Hepatocyte (in vitro differentiated cells): Measurements from ENCODE around the gene SIGLEC14. TPM values are rescaled to one million over a fixed set of nuclear protein-coding genes. Genes with fewer than 3 reads are reported as not detected.

Experiments used
- DNase-seq: peaks from one replicate; pipeline ENCODE4 v3.0.0-alpha.2; 2016; ENCODE audit warnings: low spot score
- H2AFZ ChIP-seq: fragments of 200-600 bp; sonication (generic); 2 replicates; pipeline ENCODE4 v1.6.0; 2016; ENCODE audit warnings: antibody characterized with exemption, mild to moderate bottlenecking
- H3K27ac ChIP-seq: fragments of 200-600 bp; sonication (generic); 2 replicates; pipeline ENCODE4 v1.5.1; 2016; ENCODE audit warnings: mild to moderate bottlenecking
- H3K27me3 ChIP-seq: fragments of 200-600 bp; sonication (generic); 2 replicates; pipeline ENCODE4 v1.6.1; 2016
- H3K36me3 ChIP-seq: fragments of 200-600 bp; sonication (generic); replicated peaks from 2 replicates; pipeline ENCODE4 v1.5.1; 2016; ENCODE audit warnings: low read depth; ENCODE audit not compliant: insufficient read depth
- H3K4me1 ChIP-seq: fragments of 200-600 bp; sonication (generic); 2 replicates; pipeline ENCODE4 v1.5.1; 2016; ENCODE audit warnings: mild to moderate bottlenecking, moderate library complexity; ENCODE audit not compliant: insufficient read depth
- H3K4me2 ChIP-seq: fragments of 200-600 bp; sonication (generic); 2 replicates; pipeline ENCODE4 v1.6.0; 2016
- H3K4me3 ChIP-seq: fragments of 200-600 bp; sonication (generic); 2 replicates; pipeline ENCODE4 v1.5.1; 2016; ENCODE audit warnings: mild to moderate bottlenecking
- H3K79me2 ChIP-seq: fragments of 200-600 bp; sonication (generic); 2 replicates; pipeline ENCODE4 v1.6.0; 2017; ENCODE audit warnings: mild to moderate bottlenecking
- H3K9me2 ChIP-seq: fragments of 200-600 bp; sonication (generic); replicated peaks from 2 replicates; pipeline ENCODE4 v1.6.0; 2017; ENCODE audit warnings: mild to moderate bottlenecking; ENCODE audit not compliant: insufficient read depth
- H3K9me3 ChIP-seq: fragments of 200-600 bp; sonication (generic); 2 replicates; pipeline ENCODE4 v1.5.1; 2016; ENCODE audit warnings: low read depth, mild to moderate bottlenecking
- H4K20me1 ChIP-seq: fragments of 200-600 bp; sonication (generic); 2 replicates; pipeline ENCODE4 v1.6.0; 2016; ENCODE audit warnings: mild to moderate bottlenecking; ENCODE audit not compliant: insufficient read depth, poor library complexity, severe bottlenecking
- EZH2 ChIP-seq: fragments of 200-600 bp; sonication (generic); IDR thresholded peaks from 2 replicates; pipeline ENCODE4 v1.6.1; 2016; ENCODE audit warnings: antibody characterized with exemption, mild to moderate bottlenecking, borderline replicate concordance
- EZH2phosphoT487 ChIP-seq: fragments of 200-600 bp; sonication (generic); IDR thresholded peaks from one replicate; pipeline ENCODE4 v1.6.1; 2018; ENCODE audit warnings: antibody characterized with exemption, mild to moderate bottlenecking, low read depth, moderate library complexity; ENCODE audit not compliant: unreplicated experiment, severe bottlenecking
- WGBS: methylation state at CpG from one replicate; pipeline ENCODE4 v1.1.6; 2016; ENCODE audit warnings: low lambda C conversion rate; ENCODE audit errors: missing lambda C conversion rate; 5-methylcytosine and 5-hydroxymethylcytosine counted together
- polyA plus RNA-seq: library from polyadenylated mRNA; unstranded; fragments of >200 nt; fragmentation: Nextera tagmentation; extraction: Ambion mirVana; gene quantifications from 2 replicates; pipeline ENCODE4 v1.2.1, GENCODE V29; 2016
- total RNA-seq: library from RNA; depleted of rRNA; stranded (reverse); fragments of >200 nt; gene quantifications from 2 replicates; pipeline ENCODE4 v1.2.3, GENCODE V29; 2014
- TF ChIP-seq, protein P1 (sequence below): fragments of 200-600 bp; sonication (generic); IDR thresholded peaks from 2 replicates; pipeline ENCODE4 v1.5.1; 2016; ENCODE audit warnings: antibody characterized with exemption, mild to moderate bottlenecking; ENCODE audit not compliant: poor library complexity

SIGLEC14 gene
- total and polyA plus RNA-seq, 2 experiments from 2014 or later, result 0.13 to 0.47 TPM

DNA sequence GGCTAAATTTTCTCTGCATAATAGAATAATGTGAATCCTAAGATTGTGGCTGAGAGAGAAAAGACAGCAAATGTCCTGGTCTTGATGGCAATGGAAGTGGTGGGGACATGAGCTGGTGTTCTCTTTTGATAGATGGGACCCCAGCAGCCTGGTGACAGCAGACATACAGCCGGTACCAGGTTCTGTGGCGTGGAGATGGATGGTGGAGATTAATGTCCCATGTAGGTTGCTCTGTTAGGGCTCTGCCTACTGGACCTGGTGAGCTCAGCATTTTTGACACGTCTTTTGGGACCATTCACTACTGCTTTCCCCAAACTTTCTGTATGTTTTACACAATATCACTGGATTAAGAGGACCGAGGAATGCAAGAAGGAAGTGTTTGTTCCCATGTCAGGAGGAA is 8.2 kb upstream of the SIGLEC14 start:
- Histone ChIP-seq H3K79me2 (no peaks in the 10 kb centered on the region), H3K27me3 (no peaks in the 10 kb centered on the region), H3K27ac (no peak overlapping the region), H3K4me1 (no peaks in the 10 kb centered on the region), H4K20me1 (no peaks in the 10 kb centered on the region), H3K4me3 (no peak overlapping the region), H3K4me2 (no peak overlapping the region), H3K36me3 (no peaks in the 10 kb centered on the region), H2AFZ (no peak overlapping the region), H3K9me2 (no peaks in the 10 kb centered on the region), H3K9me3 (no peaks in the 10 kb centered on the region)
- no peak for DNase-seq
- no peak for TF ChIP-seq EZH2phosphoT487
- no peak for TF ChIP-seq EZH2
- TF ChIP-seq, protein P1, sequence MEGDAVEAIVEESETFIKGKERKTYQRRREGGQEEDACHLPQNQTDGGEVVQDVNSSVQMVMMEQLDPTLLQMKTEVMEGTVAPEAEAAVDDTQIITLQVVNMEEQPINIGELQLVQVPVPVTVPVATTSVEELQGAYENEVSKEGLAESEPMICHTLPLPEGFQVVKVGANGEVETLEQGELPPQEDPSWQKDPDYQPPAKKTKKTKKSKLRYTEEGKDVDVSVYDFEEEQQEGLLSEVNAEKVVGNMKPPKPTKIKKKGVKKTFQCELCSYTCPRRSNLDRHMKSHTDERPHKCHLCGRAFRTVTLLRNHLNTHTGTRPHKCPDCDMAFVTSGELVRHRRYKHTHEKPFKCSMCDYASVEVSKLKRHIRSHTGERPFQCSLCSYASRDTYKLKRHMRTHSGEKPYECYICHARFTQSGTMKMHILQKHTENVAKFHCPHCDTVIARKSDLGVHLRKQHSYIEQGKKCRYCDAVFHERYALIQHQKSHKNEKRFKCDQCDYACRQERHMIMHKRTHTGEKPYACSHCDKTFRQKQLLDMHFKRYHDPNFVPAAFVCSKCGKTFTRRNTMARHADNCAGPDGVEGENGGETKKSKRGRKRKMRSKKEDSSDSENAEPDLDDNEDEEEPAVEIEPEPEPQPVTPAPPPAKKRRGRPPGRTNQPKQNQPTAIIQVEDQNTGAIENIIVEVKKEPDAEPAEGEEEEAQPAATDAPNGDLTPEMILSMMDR, result no peak
- WGBS, result 77% methylated on average over 4 of the region's 4 CpGs

DNA sequence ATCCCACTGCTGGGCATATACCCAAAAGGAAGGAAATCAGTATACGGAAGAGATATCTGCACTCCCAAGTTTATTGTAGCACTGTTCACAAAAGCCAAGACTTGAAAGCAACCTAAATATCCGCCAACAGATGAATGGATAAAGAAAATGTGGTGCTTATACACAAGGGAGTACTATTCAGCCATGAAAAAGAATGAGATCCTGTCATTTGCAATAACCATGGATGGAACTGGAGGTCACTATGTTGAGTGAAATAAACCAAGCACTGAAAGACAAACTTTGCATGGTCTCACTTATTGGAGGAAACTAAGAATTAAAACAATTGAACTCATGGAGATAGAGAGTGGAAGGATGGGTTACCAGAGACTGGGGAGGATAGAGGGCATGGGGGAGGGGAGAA is 6.5 kb upstream of the SIGLEC14 start:
- WGBS, result 29% methylated on average over 2 of the region's 2 CpGs

DNA sequence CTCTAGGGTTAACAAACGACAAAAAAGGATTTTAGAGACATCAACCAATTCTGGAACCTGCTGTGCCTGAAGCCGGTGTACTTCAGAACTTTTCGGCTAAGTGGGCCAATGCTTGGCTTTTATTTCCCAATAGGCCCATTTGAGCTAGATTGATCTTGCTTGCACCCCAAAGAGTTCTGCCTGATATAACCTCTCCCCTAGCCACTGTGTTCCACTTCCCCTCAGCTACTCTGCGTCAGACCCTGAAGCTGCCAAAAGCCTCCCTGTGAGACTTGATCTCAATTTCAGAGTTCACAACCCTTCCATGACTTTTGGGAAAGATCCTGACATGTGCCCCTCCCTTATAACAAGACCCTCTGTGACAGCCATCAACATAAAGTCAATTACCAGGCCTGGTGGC is 5.6 kb upstream of the SIGLEC14 start:
- no peak for DNase-seq
- Histone ChIP-seq H4K20me1 (no peaks in the 10 kb centered on the region), H3K4me3 (no peak overlapping the region), H3K9me3 (no peaks in the 10 kb centered on the region), H2AFZ (no peak overlapping the region), H3K4me1 (no peaks in the 10 kb centered on the region), H3K9me2 (no peaks in the 10 kb centered on the region), H3K27me3 (no peaks in the 10 kb centered on the region), H3K79me2 (no peaks in the 10 kb centered on the region), H3K27ac (no peak overlapping the region), H3K36me3 (no peaks in the 10 kb centered on the region), H3K4me2 (no peak overlapping the region)
- WGBS, result 58% methylated on average over 4 of the region's 4 CpGs
- TF ChIP-seq, protein P1, result no peak
- TF ChIP-seq EZH2 (no peak), EZH2phosphoT487 (no peak)

More for the DNA sequence above, 6.5 kb upstream of the SIGLEC14 start:
- Histone ChIP-seq H3K4me3 (no peak overlapping the region), H3K27ac (no peak overlapping the region), H3K36me3 (no peaks in the 10 kb centered on the region), H3K4me1 (no peaks in the 10 kb centered on the region), H3K9me3 (no peaks in the 10 kb centered on the region), H3K4me2 (no peak overlapping the region), H3K27me3 (no peaks in the 10 kb centered on the region), H4K20me1 (no peaks in the 10 kb centered on the region), H2AFZ (no peak overlapping the region), H3K9me2 (no peaks in the 10 kb centered on the region), H3K79me2 (no peaks in the 10 kb centered on the region)
- TF ChIP-seq, protein P1, result no peak
- TF ChIP-seq EZH2phosphoT487 (no peak), EZH2 (no peak)
- DNase-seq, result no peak
